GM23248 (cell line): ENCODE measurements around the gene DLG2. TPM values are rescaled to one million over a fixed set of nuclear protein-coding genes. Genes with fewer than 3 reads are reported as not detected.

Source experiments
- DNase-seq: peaks from one replicate; pipeline ENCODE4 v3.0.0-alpha.2; 2015
- H2AFZ ChIP-seq: fragments of 200-600 bp; sonication (generic); 2 replicates; pipeline ENCODE4 v1.6.1; 2016; ENCODE audit warnings: antibody characterized with exemption
- H3F3A ChIP-seq: fragments of 200-600 bp; sonication (generic); 2 replicates; pipeline ENCODE4 v1.6.1; 2016; ENCODE audit warnings: mild to moderate bottlenecking, antibody characterized with exemption, mixed run types; ENCODE audit not compliant: insufficient read depth
- H3K27ac ChIP-seq: fragments of 200-600 bp; sonication (generic); 2 replicates; pipeline ENCODE4 v1.5.1; 2016; ENCODE audit warnings: mild to moderate bottlenecking
- H3K27me3 ChIP-seq: fragments of 200-600 bp; sonication (generic); replicated peaks from 2 replicates; pipeline ENCODE4 v1.6.1; 2016; ENCODE audit warnings: mild to moderate bottlenecking; ENCODE audit not compliant: insufficient read depth
- H3K36me3 ChIP-seq: fragments of 200-600 bp; sonication (generic); 2 replicates; pipeline ENCODE4 v1.6.1; 2016; ENCODE audit warnings: low read depth, mild to moderate bottlenecking
- H3K4me1 ChIP-seq: fragments of 200-600 bp; sonication (generic); 2 replicates; pipeline ENCODE4 v1.6.1; 2016; ENCODE audit warnings: mild to moderate bottlenecking; ENCODE audit not compliant: insufficient read depth
- H3K4me2 ChIP-seq: fragments of 200-600 bp; sonication (generic); one replicate; pipeline ENCODE4 v1.6.1; 2016; ENCODE audit warnings: mild to moderate bottlenecking; ENCODE audit not compliant: unreplicated experiment
- H3K4me3 ChIP-seq: fragments of 200-600 bp; sonication (generic); 2 replicates; pipeline ENCODE4 v1.5.1; 2016; ENCODE audit warnings: mild to moderate bottlenecking
- H3K79me2 ChIP-seq: fragments of 200-600 bp; sonication (generic); 2 replicates; pipeline ENCODE4 v1.6.1; 2016; ENCODE audit warnings: mild to moderate bottlenecking; ENCODE audit not compliant: insufficient read depth
- H3K9ac ChIP-seq: fragments of 200-600 bp; sonication (generic); 2 replicates; pipeline ENCODE4 v1.6.1; 2016; ENCODE audit warnings: mild to moderate bottlenecking
- H3K9me2 ChIP-seq: fragments of 200-600 bp; sonication (generic); 2 replicates; pipeline ENCODE4 v1.6.1; 2016; ENCODE audit warnings: mixed run types, mild to moderate bottlenecking, moderate library complexity; ENCODE audit not compliant: insufficient read depth
- H3K9me3 ChIP-seq: fragments of 200-600 bp; sonication (generic); one replicate; pipeline ENCODE4 v1.6.1; 2017; ENCODE audit warnings: low read depth
- H4K20me1 ChIP-seq: fragments of 200-600 bp; sonication (generic); 2 replicates; pipeline ENCODE4 v1.6.0; 2016; ENCODE audit not compliant: insufficient read depth
- EZH2 ChIP-seq: fragments of 200-600 bp; sonication (generic); IDR thresholded peaks from 2 replicates; pipeline ENCODE4 v1.6.1; 2018; ENCODE audit warnings: antibody characterized with exemption, mild to moderate bottlenecking; ENCODE audit not compliant: insufficient read depth, poor library complexity, severe bottlenecking
- EZH2phosphoT487 ChIP-seq: fragments of 200-600 bp; sonication (generic); IDR thresholded peaks from 2 replicates; pipeline ENCODE4 v1.6.1; 2018; ENCODE audit warnings: antibody characterized with exemption, moderate library complexity, mild to moderate bottlenecking, low read depth; ENCODE audit not compliant: insufficient read depth
- WGBS, 2 experiments: methylation state at CpG; one replicate each; pipeline ENCODE4 v1.1.6; 2015 to 2017; ENCODE audit warnings: low lambda C conversion rate in 2 of 2, low coverage in 1 of 2; ENCODE audit errors: missing lambda C conversion rate in 2 of 2; 5-methylcytosine and 5-hydroxymethylcytosine counted together
- in situ Hi-C: fragments of 300-500 bp; cut with MboI; formaldehyde crosslinking; loops from 2 replicates; pipeline ENCODE4 v1.15.0; 2020
- polyA plus RNA-seq: library from polyadenylated mRNA; unstranded; fragments of >200 nt; fragmentation: Nextera tagmentation; extraction: Ambion mirVana; gene quantifications from 2 replicates; pipeline ENCODE4 v1.2.1, GENCODE V29; 2016
- total RNA-seq: library from RNA; depleted of rRNA; stranded (reverse); fragments of >200 nt; shearing (Covaris generic); gene quantifications from 2 replicates; pipeline ENCODE4 v1.2.3, GENCODE V29; 2014

DLG2 gene
- total and polyA plus RNA-seq, 2 experiments from 2014 or later = 1.1 to 1.7 TPM

DNA sequence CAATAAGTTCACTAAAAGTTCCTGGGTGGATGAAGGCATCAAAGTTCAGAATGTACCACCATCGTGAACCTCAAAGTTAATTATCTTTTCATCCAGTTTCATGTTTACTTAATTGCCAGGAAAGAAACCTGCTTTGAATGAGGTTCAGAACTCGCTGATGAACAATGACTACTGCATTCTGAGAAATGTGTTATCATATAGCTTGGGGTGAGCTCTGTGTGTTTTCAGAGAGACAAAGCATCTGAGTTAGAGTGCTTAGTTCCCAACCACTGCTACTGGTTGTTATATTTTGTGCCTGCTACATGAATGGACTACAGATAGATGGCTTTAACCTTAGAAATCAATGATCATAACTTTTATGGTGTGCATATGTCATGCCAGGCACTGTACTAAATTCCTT is 1131.0 kb downstream of the DLG2 start:
- 76 to 87% methylated on average over 2 of the region's 2 CpGs for WGBS, 2 experiments
- in situ Hi-C loops = no loop called here
- no peak for TF ChIP-seq EZH2
- TF ChIP-seq EZH2phosphoT487 = no peak

DNA sequence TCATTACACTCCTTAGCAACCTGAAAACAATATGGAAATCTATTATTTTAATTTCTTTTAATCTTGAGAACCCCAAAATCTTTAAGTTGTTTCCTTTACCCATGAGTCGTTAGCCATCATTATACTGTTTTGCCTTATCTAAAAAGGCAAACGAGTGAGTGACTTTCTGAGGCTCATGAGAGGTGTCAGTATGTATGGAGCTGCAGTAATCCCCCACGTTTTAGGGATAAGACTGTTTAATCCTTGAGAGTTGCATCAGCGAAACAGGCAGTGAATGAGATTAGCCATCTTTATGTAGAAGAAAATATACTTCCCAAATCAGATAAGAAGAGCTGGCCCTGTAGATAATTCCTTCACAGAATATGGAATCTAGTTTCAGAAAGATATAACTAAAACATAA is 1147.0 kb downstream of the DLG2 start:
- in situ Hi-C loops = no loop called here
- no peak overlapping the region for H3K9ac ChIP-seq
- H3K9me3 ChIP-seq = no peaks in the 10 kb centered on the region
- no peak for DNase-seq
- TF ChIP-seq EZH2 (no peak), EZH2phosphoT487 (no peak)
- no peaks in the 10 kb centered on the region for H4K20me1 ChIP-seq
- H3K27me3 ChIP-seq = no peaks in the 10 kb centered on the region
- H3K27ac ChIP-seq = no peak overlapping the region
- no peaks in the 10 kb centered on the region for H3K9me2 ChIP-seq
- WGBS, 2 experiments = 61 to 62% methylated on average over 4 of the region's 4 CpGs
- peak overlapping the region; percentile 18; the same call in 1 of the 2 replicates for H2AFZ ChIP-seq
- no peaks in the 10 kb centered on the region for H3K36me3 ChIP-seq
- H3K4me2 ChIP-seq = no peak overlapping the region
- no peak overlapping the region for H3K4me3 ChIP-seq
- H3K4me1 ChIP-seq = no peaks in the 10 kb centered on the region
- no peaks in the 10 kb centered on the region for H3F3A ChIP-seq
- H3K79me2 ChIP-seq = no peaks in the 10 kb centered on the region

More for the DNA sequence above, 1131.0 kb downstream of the DLG2 start:
- no peak overlapping the region for H3K27ac ChIP-seq
- H3K4me3 ChIP-seq = no peak overlapping the region
- H3F3A ChIP-seq = peaks cover 26% of the 10 kb centered on the region; the same call in 1 of the 2 replicates
- peaks cover 36% of the 10 kb centered on the region for H3K4me1 ChIP-seq
- no peaks in the 10 kb centered on the region for H3K27me3 ChIP-seq
- H3K9me3 ChIP-seq = no peaks in the 10 kb centered on the region
- H4K20me1 ChIP-seq = no peaks in the 10 kb centered on the region
- H3K9ac ChIP-seq = no peak overlapping the region
- no peaks in the 10 kb centered on the region for H3K79me2 ChIP-seq
- no peaks in the 10 kb centered on the region for H3K9me2 ChIP-seq
- no peaks in the 10 kb centered on the region for H3K36me3 ChIP-seq
- DNase-seq = no peak
- no peak overlapping the region for H2AFZ ChIP-seq
- no peak overlapping the region for H3K4me2 ChIP-seq

DNA sequence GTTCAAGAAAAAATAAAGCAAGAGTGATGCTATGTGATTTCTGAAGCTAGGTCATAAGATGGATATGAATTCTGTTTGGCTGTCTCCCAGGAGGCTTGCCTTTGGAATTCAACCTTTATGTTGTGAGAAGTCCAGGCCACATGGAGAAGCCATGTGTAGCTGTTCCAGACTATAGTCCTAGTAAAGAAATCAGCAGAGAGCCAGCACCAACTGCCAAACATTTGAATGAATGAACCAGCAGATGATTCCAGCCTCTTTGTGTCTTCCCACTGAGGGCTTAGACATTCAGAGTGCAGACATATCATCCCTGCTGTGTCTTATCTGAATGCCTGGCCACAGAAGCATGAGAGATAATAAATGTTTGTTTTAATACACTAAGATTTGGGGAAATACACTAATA is 1150.6 kb downstream of the DLG2 start:
- in situ Hi-C loops = no loop called here
- Histone ChIP-seq H3K4me2 (no peak overlapping the region), H3K4me3 (no peak overlapping the region), H3K79me2 (no peaks in the 10 kb centered on the region), H3K9me3 (no peaks in the 10 kb centered on the region), H2AFZ (no peak overlapping the region), H3K9me2 (no peaks in the 10 kb centered on the region), H3K9ac (no peak overlapping the region), H3K27me3 (no peaks in the 10 kb centered on the region), H3K36me3 (no peaks in the 10 kb centered on the region), H3K27ac (no peak overlapping the region), H3K4me1 (no peaks in the 10 kb centered on the region), H4K20me1 (no peaks in the 10 kb centered on the region), H3F3A (no peaks in the 10 kb centered on the region)
- TF ChIP-seq EZH2 = no peak
- no peak for TF ChIP-seq EZH2phosphoT487
- DNase-seq = peak; percentile 2

DNA sequence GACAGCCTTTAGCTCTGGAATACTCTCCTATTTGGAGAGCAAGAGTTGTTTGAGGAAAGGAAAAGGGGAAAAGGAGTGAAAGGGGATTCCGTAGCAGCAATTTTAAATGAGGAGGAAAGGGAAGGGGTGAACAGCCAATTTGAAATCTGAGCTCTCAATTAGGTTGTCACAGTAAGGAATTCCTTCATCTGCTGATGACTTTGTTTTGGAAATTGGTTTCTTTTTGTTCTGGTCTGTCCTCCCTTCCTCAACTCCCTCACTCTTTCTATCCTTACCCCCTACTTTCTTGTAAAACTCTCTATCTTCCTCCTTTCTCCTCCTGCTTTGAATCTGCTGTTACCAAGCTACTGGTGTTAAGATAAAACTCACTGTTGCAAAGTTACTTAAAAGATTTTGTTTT is 1155.6 kb downstream of the DLG2 start:
- Histone ChIP-seq H4K20me1 (no peaks in the 10 kb centered on the region), H3K9me2 (no peaks in the 10 kb centered on the region), H3K79me2 (no peaks in the 10 kb centered on the region), H3F3A (no peaks in the 10 kb centered on the region), H3K27ac (no peak overlapping the region), H3K4me2 (no peak overlapping the region), H2AFZ (0 out of 2 replicates have a peak overlapping the region, but pooled peaks have one; percentile 9), H3K36me3 (no peaks in the 10 kb centered on the region), H3K4me3 (no peak overlapping the region), H3K9me3 (no peaks in the 10 kb centered on the region), H3K9ac (no peak overlapping the region), H3K4me1 (no peaks in the 10 kb centered on the region), H3K27me3 (no peaks in the 10 kb centered on the region)
- DNase-seq = no peak
- no peak for TF ChIP-seq EZH2
- TF ChIP-seq EZH2phosphoT487 = no peak
- in situ Hi-C loops = no loop called here
- 13 to 17% methylated on average over 1 of the region's 1 CpG for WGBS, 2 experiments

DNA sequence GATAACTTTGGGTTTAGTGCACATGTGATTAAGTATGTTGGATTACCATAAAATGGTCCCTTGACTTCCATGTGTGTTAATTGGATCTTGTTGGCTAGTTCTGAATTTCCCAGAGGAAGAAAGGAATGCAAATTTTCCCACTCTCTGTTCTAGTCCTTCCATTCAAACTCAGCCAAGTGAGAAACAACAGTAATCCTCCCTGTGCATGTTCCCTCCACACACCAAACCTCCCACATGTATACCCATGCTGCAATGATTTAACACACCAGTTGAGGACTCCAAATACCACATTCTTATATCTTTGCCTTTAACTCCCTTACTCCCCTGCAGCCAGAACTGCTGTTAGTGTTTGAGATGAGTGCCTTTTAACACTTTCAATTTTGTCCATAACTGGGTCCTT is 1158.9 kb downstream of the DLG2 start:
- Histone ChIP-seq H3K27ac (no peak overlapping the region), H3K9me3 (no peaks in the 10 kb centered on the region), H4K20me1 (no peaks in the 10 kb centered on the region), H3K9me2 (no peaks in the 10 kb centered on the region), H3F3A (no peaks in the 10 kb centered on the region), H3K9ac (no peak overlapping the region), H3K4me3 (no peak overlapping the region), H3K4me2 (no peak overlapping the region), H3K4me1 (peaks cover 4% of the 10 kb centered on the region; the same call in 1 of the 2 replicates), H3K36me3 (no peaks in the 10 kb centered on the region), H2AFZ (no peak overlapping the region), H3K27me3 (no peaks in the 10 kb centered on the region), H3K79me2 (no peaks in the 10 kb centered on the region)
- no peak for TF ChIP-seq EZH2
- TF ChIP-seq EZH2phosphoT487 = no peak
- in situ Hi-C loops = no loop called here
- DNase-seq = no peak
